Measurements from ENCODE around the gene MEF2A.
A peak's percentile ranks its signal among the peaks of the same experiment; 100 is the strongest.
"Not testable (repeated sequence)": the region's sequence is repeated elsewhere in the genome, so short reads cannot be mapped to it uniquely, and the experiment has no call there.

Gene MEF2A

GRCh38 chr15:99657996-99658395 is 92.2 kb downstream of the MEF2A start:
- DNase-seq, result no peak

GRCh38 chr15:99662903-99663302 is 97.1 kb downstream of the MEF2A start:
- DNase-seq, result no peak

- DNase-seq, result not testable (repeated sequence)
Observed at GRCh38 chr15:99666073-99666472, 100.3 kb downstream of the MEF2A start.

- no peak for DNase-seq
Observed at GRCh38 chr15:99668533-99669182, 102.9 kb downstream of the MEF2A start.

- no peak for DNase-seq
Observed at GRCh38 chr15:99669250-99669649, 103.5 kb downstream of the MEF2A start.

- no peak for DNase-seq
Observed at GRCh38 chr15:99671926-99672635, 106.3 kb downstream of the MEF2A start.

GRCh38 chr15:99673111-99673510 is 107.3 kb downstream of the MEF2A start:
- DNase-seq, result no peak

GRCh38 chr15:99674279-99674678 is 108.5 kb downstream of the MEF2A start:
- DNase-seq, result no peak

GRCh38 chr15:99677540-99678134 is 111.9 kb downstream of the MEF2A start:
- DNase-seq, result no peak

- DNase-seq, result no peak
Observed at GRCh38 chr15:99680276-99680675, 114.5 kb downstream of the MEF2A start.

GRCh38 chr15:99681990-99682389 is 116.2 kb downstream of the MEF2A start:
- no peak for DNase-seq

- no peak for DNase-seq
Observed at GRCh38 chr15:99682455-99682854, 116.7 kb downstream of the MEF2A start.

- no peak for DNase-seq
Observed at GRCh38 chr15:99683000-99683670, 117.4 kb downstream of the MEF2A start.

- no peak for DNase-seq
Observed at GRCh38 chr15:99686290-99686689, 120.5 kb downstream of the MEF2A start.

GRCh38 chr15:99692825-99693224 is 127.0 kb downstream of the MEF2A start:
- no peak for DNase-seq

- DNase-seq, result no peak
Observed at GRCh38 chr15:99696096-99696495, 130.3 kb downstream of the MEF2A start.

- DNase-seq, result no peak
Observed at GRCh38 chr15:99702895-99703602, 137.3 kb downstream of the MEF2A start.

- no peak for DNase-seq
Observed at GRCh38 chr15:99703603-99704443, 138.0 kb downstream of the MEF2A start.

- peak; percentile 30 for DNase-seq
Observed at GRCh38 chr15:99704444-99704838, 138.7 kb downstream of the MEF2A start.

- DNase-seq, result no peak
Observed at GRCh38 chr15:99706557-99707303, 140.9 kb downstream of the MEF2A start.

All from SIG-M5 (cell line).